MM.1S (cell line): ENCODE measurements around the gene NCKAP5.

ENCODE experiments used
- CTCF ChIP-seq: fragments of 300-600 bp; sonication (generic); IDR thresholded peaks from 2 replicates; pipeline ENCODE4 v1.5.1; 2016; ENCODE audit warnings: antibody characterized with exemption, low read length, mixed read lengths
- EZH2 ChIP-seq: fragments of 300-600 bp; sonication (generic); optimal IDR thresholded peaks from 2 replicates; pipeline ENCODE3; 2017; ENCODE audit warnings: low read depth, mild to moderate bottlenecking, antibody characterized with exemption, low read length, mixed read lengths

- TF ChIP-seq CTCF (no peak), EZH2 (no peak)
Observed at GRCh38 chr2:133053541-133053940, 514.7 kb downstream of the NCKAP5 start.
